HFFc6 (cell line): Measurements from ENCODE around the gene GALNT18. TPM values are rescaled to one million over a fixed set of nuclear protein-coding genes. Genes with fewer than 3 reads are reported as not detected.

Experiments used
- DNase-seq: peaks from one replicate; pipeline ENCODE4 v3.0.0-alpha.2; 2018
- H3K27ac Mint-ChIP-seq: 2 replicates; pipeline ENCODE4 v1.8.0; 2020; ENCODE audit warnings: mild to moderate bottlenecking, mixed read lengths
- H3K27me3 Mint-ChIP-seq: 2 replicates; pipeline ENCODE4 v1.8.0; 2021; ENCODE audit warnings: mild to moderate bottlenecking, moderate library complexity, mixed read lengths; ENCODE audit not compliant: insufficient read depth
- H3K36me3 Mint-ChIP-seq: 2 replicates; pipeline ENCODE4 v1.8.0; 2021; ENCODE audit warnings: low read depth, mixed read lengths
- H3K4me1 Mint-ChIP-seq: 2 replicates; pipeline ENCODE4 v1.8.0; 2020; ENCODE audit warnings: low read depth, mixed read lengths
- H3K4me3 Mint-ChIP-seq: 2 replicates; pipeline ENCODE4 v1.8.0; 2020; ENCODE audit warnings: mild to moderate bottlenecking, moderate library complexity, mixed read lengths
- H3K9me3 Mint-ChIP-seq: 2 replicates; pipeline ENCODE4 v1.8.0; 2020; ENCODE audit warnings: mild to moderate bottlenecking, mixed read lengths
- total RNA-seq, 6 experiments: library from RNA; stranded (reverse); fragmentation: NEBNext Ultra II Directional; extraction: Animal tissue kit (Norgen Biotek cat#: 25700); gene quantifications; 2 replicates in 1 of 6; 3 replicates in 5 of 6; pipeline ENCODE4 v1.2.3, GENCODE V29; 2021
- TF ChIP-seq, protein P1 (sequence below): fragments of 200-600 bp; sonication (generic); IDR thresholded peaks from 2 replicates; pipeline ENCODE4 v1.5.0; 2021; ENCODE audit warnings: antibody characterized with exemption, mild to moderate bottlenecking

The GALNT18 gene
- total RNA-seq, 6 experiments from 2014 or later: 2.7 to 13.7 (median 12.4) TPM

GRCh38 chr11:11472106-11472505 is 149.7 kb downstream of the GALNT18 start:
- H3K27me3 Mint-ChIP-seq: peaks cover 30% of the 10 kb centered on the region
- H3K4me1 Mint-ChIP-seq: peaks cover 31% of the 10 kb centered on the region
- H3K27ac Mint-ChIP-seq: no peak overlapping the region
- no peak for DNase-seq
- H3K9me3 Mint-ChIP-seq: no peaks in the 10 kb centered on the region
- TF ChIP-seq, protein P1, sequence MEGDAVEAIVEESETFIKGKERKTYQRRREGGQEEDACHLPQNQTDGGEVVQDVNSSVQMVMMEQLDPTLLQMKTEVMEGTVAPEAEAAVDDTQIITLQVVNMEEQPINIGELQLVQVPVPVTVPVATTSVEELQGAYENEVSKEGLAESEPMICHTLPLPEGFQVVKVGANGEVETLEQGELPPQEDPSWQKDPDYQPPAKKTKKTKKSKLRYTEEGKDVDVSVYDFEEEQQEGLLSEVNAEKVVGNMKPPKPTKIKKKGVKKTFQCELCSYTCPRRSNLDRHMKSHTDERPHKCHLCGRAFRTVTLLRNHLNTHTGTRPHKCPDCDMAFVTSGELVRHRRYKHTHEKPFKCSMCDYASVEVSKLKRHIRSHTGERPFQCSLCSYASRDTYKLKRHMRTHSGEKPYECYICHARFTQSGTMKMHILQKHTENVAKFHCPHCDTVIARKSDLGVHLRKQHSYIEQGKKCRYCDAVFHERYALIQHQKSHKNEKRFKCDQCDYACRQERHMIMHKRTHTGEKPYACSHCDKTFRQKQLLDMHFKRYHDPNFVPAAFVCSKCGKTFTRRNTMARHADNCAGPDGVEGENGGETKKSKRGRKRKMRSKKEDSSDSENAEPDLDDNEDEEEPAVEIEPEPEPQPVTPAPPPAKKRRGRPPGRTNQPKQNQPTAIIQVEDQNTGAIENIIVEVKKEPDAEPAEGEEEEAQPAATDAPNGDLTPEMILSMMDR: no peak
- no peaks in the 10 kb centered on the region for H3K36me3 Mint-ChIP-seq
- no peak overlapping the region for H3K4me3 Mint-ChIP-seq

GRCh38 chr11:11471201-11471600 is 150.6 kb downstream of the GALNT18 start:
- peaks cover 25% of the 10 kb centered on the region for H3K27me3 Mint-ChIP-seq
- no peaks in the 10 kb centered on the region for H3K9me3 Mint-ChIP-seq
- no peak overlapping the region for H3K4me3 Mint-ChIP-seq
- H3K27ac Mint-ChIP-seq: 0 out of 2 replicates have a peak overlapping the region, but pooled peaks have one; percentile 0
- no peaks in the 10 kb centered on the region for H3K36me3 Mint-ChIP-seq
- no peak for DNase-seq
- H3K4me1 Mint-ChIP-seq: peaks cover 31% of the 10 kb centered on the region
- TF ChIP-seq, protein P1: no peak

DNA sequence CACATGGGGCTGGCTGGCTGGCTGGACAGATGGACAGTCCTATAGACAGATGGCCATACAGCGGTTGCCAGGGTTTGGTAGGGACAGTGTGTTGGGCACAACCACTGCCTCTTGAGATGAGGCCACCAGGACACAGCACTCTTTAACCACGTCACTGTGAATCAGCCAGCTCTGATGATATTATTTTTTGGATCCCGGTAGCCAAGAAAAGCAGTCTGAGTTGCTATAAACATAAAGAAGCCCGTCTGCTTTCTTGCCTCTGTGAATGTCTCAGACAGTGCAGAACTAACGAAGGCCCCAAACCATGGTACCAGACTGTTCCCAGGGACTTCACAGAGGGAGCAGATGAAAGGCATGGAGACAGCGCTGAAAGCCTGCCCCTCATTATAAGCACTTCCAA is 152.9 kb downstream of the GALNT18 start:
- Mint-ChIP-seq H3K27ac (peak overlapping the region; percentile 62; the same call in 1 of the 2 replicates), H3K9me3 (no peaks in the 10 kb centered on the region), H3K4me1 (peaks cover 42% of the 10 kb centered on the region), H3K4me3 (no peak overlapping the region), H3K27me3 (peaks cover 13% of the 10 kb centered on the region), H3K36me3 (no peaks in the 10 kb centered on the region; the same call in 1 of the 2 replicates)
- peak; percentile 73 for DNase-seq
- TF ChIP-seq, protein P1: no peak

DNA sequence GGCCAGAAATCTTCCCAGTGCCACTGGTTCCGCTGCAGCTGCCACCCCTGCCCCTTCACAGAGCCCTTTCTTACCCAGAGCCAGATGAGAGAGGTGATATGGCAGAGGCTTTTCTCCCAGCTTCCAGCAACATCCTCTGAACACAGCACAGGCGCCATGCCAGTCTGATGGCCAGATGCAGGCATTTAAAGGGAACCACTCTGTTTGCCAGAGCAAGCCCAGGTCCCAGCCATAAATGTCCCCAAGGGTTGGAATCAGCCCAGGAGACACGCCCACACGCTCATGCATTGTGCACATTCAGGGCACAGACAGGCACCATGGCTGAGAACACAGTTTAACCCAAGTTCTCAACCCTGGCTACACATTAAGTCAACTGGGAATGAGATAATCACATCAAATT is 154.5 kb downstream of the GALNT18 start:
- no peaks in the 10 kb centered on the region for H3K9me3 Mint-ChIP-seq
- peaks cover 53% of the 10 kb centered on the region for H3K4me1 Mint-ChIP-seq
- peaks cover 11% of the 10 kb centered on the region for H3K27me3 Mint-ChIP-seq
- H3K27ac Mint-ChIP-seq: no peak overlapping the region
- H3K4me3 Mint-ChIP-seq: no peak overlapping the region
- TF ChIP-seq, protein P1: no peak
- no peak for DNase-seq
- H3K36me3 Mint-ChIP-seq: no peaks in the 10 kb centered on the region; the same call in 1 of the 2 replicates

- no peaks in the 10 kb centered on the region for H3K9me3 Mint-ChIP-seq
- peak; percentile 13 for DNase-seq
- no peak overlapping the region for H3K27ac Mint-ChIP-seq
- peaks cover 43% of the 10 kb centered on the region for H3K4me1 Mint-ChIP-seq
- TF ChIP-seq, protein P1: no peak
- H3K27me3 Mint-ChIP-seq: peaks cover 2% of the 10 kb centered on the region
- no peaks in the 10 kb centered on the region; the same call in 1 of the 2 replicates for H3K36me3 Mint-ChIP-seq
- H3K4me3 Mint-ChIP-seq: no peak overlapping the region
Observed at GRCh38 chr11:11464555-11464954, 157.2 kb downstream of the GALNT18 start.

DNA sequence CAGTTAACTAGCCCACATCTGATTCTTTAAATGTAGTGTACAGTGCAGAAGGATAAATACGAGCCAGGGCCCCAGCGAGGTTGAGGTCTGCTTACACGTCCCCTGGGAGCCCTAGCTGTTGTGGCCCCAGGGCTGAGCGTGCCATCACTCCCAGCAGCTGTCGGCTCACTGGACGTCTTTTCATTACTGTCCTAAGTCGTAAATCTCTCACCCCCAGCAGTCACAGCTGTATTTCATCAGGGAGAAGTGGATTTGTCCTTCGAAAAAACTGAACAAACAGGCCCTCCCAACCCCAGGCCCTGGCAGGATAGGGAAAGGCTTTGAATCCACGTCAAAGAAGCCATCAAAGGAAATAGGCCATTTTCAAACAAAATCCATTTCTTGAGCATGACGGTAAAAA is 158.4 kb downstream of the GALNT18 start:
- H3K36me3 Mint-ChIP-seq: no peaks in the 10 kb centered on the region; the same call in 1 of the 2 replicates
- no peak overlapping the region for H3K27ac Mint-ChIP-seq
- H3K27me3 Mint-ChIP-seq: peaks cover 4% of the 10 kb centered on the region
- TF ChIP-seq, protein P1: no peak
- no peaks in the 10 kb centered on the region for H3K9me3 Mint-ChIP-seq
- H3K4me1 Mint-ChIP-seq: peaks cover 31% of the 10 kb centered on the region
- no peak overlapping the region for H3K4me3 Mint-ChIP-seq
- DNase-seq: no peak
